Suprapubic skin (tissue), 4 donors: ENCODE measurements around the gene USP48. TPM values are rescaled to one million over a fixed set of nuclear protein-coding genes. Genes with fewer than 3 reads are reported as not detected.

Experiments
- DNase-seq, 2 donors: peaks; one replicate each; pipeline ENCODE4 v3.0.0-alpha.2; 2019; ENCODE audit warnings: low spot score in 2 of 2
- H3K27ac ChIP-seq: fragments of 200-600 bp; sonication (generic); one replicate; pipeline ENCODE4 v1.5.1; 2019
- H3K27me3 ChIP-seq: fragments of 200-600 bp; sonication (generic); one replicate; pipeline ENCODE4 v1.5.1; 2019
- H3K36me3 ChIP-seq: fragments of 200-600 bp; sonication (generic); one replicate; pipeline ENCODE4 v1.5.1; 2019
- H3K4me1 ChIP-seq: fragments of 200-600 bp; sonication (generic); one replicate; pipeline ENCODE4 v1.5.1; 2019
- H3K4me3 ChIP-seq: fragments of 200-600 bp; sonication (generic); one replicate; pipeline ENCODE4 v1.5.1; 2019; ENCODE audit warnings: mild to moderate bottlenecking
- H3K9me3 ChIP-seq: fragments of 200-600 bp; sonication (generic); one replicate; pipeline ENCODE4 v1.5.1; 2019
- EP300 ChIP-seq: sonication (generic); formaldehyde crosslinking; IDR thresholded peaks from one replicate; pipeline ENCODE4 v1.6.1; 2017; ENCODE audit warnings: antibody characterized with exemption
- POLR2A ChIP-seq, 2 donors: fragments of 450-650 bp; IDR thresholded peaks; one replicate each; pipeline ENCODE4 v1.6.1; 2017; ENCODE audit warnings: antibody characterized with exemption in 2 of 2, mild to moderate bottlenecking in 2 of 2, moderate library complexity in 2 of 2
- POLR2AphosphoS5 ChIP-seq, 3 donors: sonication (generic); formaldehyde crosslinking; IDR thresholded peaks; one replicate each; pipeline ENCODE4 v1.6.1; 2017; ENCODE audit warnings: antibody characterized with exemption in 3 of 3
- WGBS: methylation state at CpG from one replicate; pipeline ENCODE4 v1.1.5; 2018; 5-methylcytosine and 5-hydroxymethylcytosine counted together
- total RNA-seq, 4 donors: library from RNA; depleted of rRNA; stranded (reverse); fragments of >200 nt; gene quantifications; one replicate each; pipeline ENCODE4 v1.1.0, GENCODE V29; 2016
- TF ChIP-seq, protein P1 (sequence below), 2 donors: fragments of 200-600 bp in 1 of 2; fragments of 450-650 bp in 1 of 2; sonication (generic) in 1 of 2; IDR thresholded peaks; one replicate each; pipeline ENCODE4 v1.5.1; 2016 to 2019; ENCODE audit warnings: antibody characterized with exemption in 2 of 2, mild to moderate bottlenecking in 1 of 2, moderate library complexity in 1 of 2

The USP48 gene
- total RNA-seq, 4 donors from 2014 or later = 27.7 to 151 (median 46.0) TPM

DNA sequence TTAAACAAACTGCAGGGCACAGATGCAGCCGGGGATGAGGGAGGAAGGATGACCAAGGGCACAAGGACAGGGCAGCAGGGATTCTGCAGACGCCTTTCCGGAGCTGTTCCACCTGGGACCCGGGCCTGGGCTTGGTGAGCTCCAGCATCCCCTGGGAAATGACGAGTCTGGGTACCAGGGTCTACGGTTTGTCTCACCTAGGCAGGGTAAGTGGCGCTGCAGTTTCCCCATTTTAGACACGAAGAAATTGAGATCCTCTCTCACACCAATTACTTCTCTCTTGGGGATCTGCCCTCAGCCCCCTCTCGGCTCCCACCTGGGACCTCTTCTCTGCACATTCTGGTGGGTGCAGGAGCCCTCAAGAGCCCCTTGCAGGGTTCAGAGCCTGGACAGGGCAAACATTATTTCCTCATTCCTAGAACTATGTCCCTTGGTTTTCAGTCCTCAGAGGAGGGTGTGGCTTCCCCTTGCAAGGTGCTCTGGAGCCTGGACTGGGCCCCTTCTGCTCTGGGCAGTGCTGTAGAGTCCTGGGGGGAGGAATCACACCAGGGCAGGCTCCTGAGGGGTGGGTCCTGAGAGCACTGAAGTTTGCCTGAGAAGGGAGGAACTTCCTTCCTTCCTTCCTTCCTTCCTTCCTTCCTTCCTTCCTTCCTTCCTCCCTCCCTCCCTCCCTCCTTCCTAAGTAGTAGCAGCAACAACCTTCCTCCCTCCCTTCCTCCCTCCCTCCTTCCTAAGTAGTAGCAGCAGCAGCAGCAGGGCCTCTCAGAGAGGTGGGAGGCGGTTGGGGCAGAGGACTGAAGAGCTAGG, 129.8 kb downstream of the USP48 start:
- Histone ChIP-seq H3K4me1 (peaks cover 26% of the 10 kb centered on the region), H3K27ac (no peak overlapping the region), H3K4me3 (no peak overlapping the region), H3K27me3 (peaks cover 28% of the 10 kb centered on the region), H3K36me3 (no peaks in the 10 kb centered on the region), H3K9me3 (no peaks in the 10 kb centered on the region)
- no peak for DNase-seq
- WGBS = 48% methylated on average over 10 of the region's 10 CpGs
- TF ChIP-seq EP300 (no peak), POLR2AphosphoS5 (IDR thresholded peaks at IDR 0.05) (no peak), POLR2A (IDR thresholded peaks at IDR 0.05) (no peak)
- TF ChIP-seq, protein P1, sequence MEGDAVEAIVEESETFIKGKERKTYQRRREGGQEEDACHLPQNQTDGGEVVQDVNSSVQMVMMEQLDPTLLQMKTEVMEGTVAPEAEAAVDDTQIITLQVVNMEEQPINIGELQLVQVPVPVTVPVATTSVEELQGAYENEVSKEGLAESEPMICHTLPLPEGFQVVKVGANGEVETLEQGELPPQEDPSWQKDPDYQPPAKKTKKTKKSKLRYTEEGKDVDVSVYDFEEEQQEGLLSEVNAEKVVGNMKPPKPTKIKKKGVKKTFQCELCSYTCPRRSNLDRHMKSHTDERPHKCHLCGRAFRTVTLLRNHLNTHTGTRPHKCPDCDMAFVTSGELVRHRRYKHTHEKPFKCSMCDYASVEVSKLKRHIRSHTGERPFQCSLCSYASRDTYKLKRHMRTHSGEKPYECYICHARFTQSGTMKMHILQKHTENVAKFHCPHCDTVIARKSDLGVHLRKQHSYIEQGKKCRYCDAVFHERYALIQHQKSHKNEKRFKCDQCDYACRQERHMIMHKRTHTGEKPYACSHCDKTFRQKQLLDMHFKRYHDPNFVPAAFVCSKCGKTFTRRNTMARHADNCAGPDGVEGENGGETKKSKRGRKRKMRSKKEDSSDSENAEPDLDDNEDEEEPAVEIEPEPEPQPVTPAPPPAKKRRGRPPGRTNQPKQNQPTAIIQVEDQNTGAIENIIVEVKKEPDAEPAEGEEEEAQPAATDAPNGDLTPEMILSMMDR (IDR thresholded peaks at IDR 0.05) = no peak

DNA sequence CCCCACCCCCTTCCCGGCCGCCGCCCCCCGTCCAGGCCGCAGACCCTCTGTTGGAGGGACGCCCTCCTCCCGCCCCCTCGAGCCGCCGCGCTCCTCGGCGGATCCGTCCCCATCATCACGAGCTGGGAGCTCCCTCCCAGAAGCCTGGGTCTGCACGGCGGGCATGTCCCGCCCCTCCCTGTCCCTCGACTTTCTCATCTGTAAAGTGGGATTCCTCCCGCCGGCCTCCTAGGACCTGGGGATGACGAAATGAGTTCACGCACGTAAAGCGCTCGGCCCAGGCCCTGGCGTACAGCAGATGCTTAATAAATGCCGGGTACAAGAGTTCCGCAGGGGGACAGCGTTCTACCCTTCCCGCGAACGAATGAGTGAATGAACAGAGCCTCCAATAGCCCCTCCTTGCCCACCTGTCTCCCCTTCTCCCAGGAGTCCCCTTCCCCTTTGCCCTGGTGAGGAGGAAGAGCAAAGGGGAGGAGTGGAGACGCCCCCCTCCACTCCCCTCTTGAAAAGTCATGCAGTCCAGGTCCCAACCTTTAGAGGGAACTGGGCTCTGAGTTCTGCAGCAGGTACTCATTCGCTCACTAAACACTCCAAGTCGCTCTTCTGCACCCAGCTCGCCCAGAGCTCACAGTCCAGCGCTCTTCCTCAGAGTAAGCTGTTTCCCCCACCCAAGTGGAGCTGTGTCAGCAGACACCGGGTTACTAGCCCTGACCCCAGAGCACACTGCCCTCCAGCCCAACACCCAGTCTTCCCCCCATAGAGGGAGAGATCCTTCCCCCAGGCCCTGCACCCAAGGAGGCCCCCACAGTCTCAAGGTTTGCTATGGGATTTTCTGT, 130.6 kb downstream of the USP48 start:
- TF ChIP-seq EP300 (no peak), POLR2AphosphoS5 (IDR thresholded peaks at IDR 0.05) (no peak), POLR2A (IDR thresholded peaks at IDR 0.05) (no peak)
- TF ChIP-seq, protein P1 (IDR thresholded peaks at IDR 0.05) = no peak
- H3K9me3 ChIP-seq = no peaks in the 10 kb centered on the region
- no peaks in the 10 kb centered on the region for H3K36me3 ChIP-seq
- peak overlapping the region; percentile 52 for H3K4me3 ChIP-seq
- H3K27ac ChIP-seq = no peak overlapping the region
- no peak for DNase-seq
- WGBS = 19% methylated on average over 20 of the region's 39 CpGs
- peaks cover 28% of the 10 kb centered on the region for H3K27me3 ChIP-seq
- peaks cover 29% of the 10 kb centered on the region for H3K4me1 ChIP-seq

- TF ChIP-seq POLR2AphosphoS5 (IDR thresholded peaks at IDR 0.05) (no peak), EP300 (no peak)
- TF ChIP-seq, protein P1 (IDR thresholded peaks at IDR 0.05) = no peak
- 0% methylated on average over 4 of the region's 80 CpGs for WGBS
- H3K36me3 ChIP-seq = no peaks in the 10 kb centered on the region
- H3K9me3 ChIP-seq = no peaks in the 10 kb centered on the region
- H3K4me1 ChIP-seq = peaks cover 25% of the 10 kb centered on the region
- H3K4me3 ChIP-seq = peak overlapping the region; percentile 52
- DNase-seq = no peak
- H3K27ac ChIP-seq = no peak overlapping the region
- peaks cover 31% of the 10 kb centered on the region for H3K27me3 ChIP-seq
Measured at GRCh38 chr1:21651214-21652042, 131.5 kb downstream of the USP48 start.

- 82% methylated on average over 3 of the region's 9 CpGs for WGBS
- Histone ChIP-seq H3K27me3 (peaks cover 35% of the 10 kb centered on the region), H3K4me3 (no peak overlapping the region), H3K9me3 (no peaks in the 10 kb centered on the region), H3K4me1 (peaks cover 24% of the 10 kb centered on the region), H3K36me3 (no peaks in the 10 kb centered on the region), H3K27ac (no peak overlapping the region)
- TF ChIP-seq EP300 (no peak), POLR2AphosphoS5 (IDR thresholded peaks at IDR 0.05) (no peak)
- TF ChIP-seq, protein P1 (IDR thresholded peaks at IDR 0.05) = no peak
- DNase-seq = no peak
Measured at GRCh38 chr1:21650400-21650799, 132.5 kb downstream of the USP48 start.
